KOPT-K1 (cell line): ENCODE results near the gene E2F7.
"Not testable (repeated sequence)": the region's sequence is repeated elsewhere in the genome, so short reads cannot be mapped to it uniquely, and the experiment has no call there.

Experiments
- H3K27ac ChIP-seq: fragments of 200-600 bp; sonication (generic); 2 replicates; pipeline ENCODE4 v1.5.1; 2016; ENCODE audit warnings: antibody characterized with exemption, mild to moderate bottlenecking, low read depth, low read length; ENCODE audit not compliant: poor library complexity, severe bottlenecking
- H3K36me3 ChIP-seq: fragments of 200-600 bp; sonication (generic); 2 replicates; pipeline ENCODE4 v1.5.1; 2017; ENCODE audit warnings: antibody characterized with exemption, mild to moderate bottlenecking, low read length, moderate library complexity; ENCODE audit not compliant: insufficient read depth
- H3K9me3 ChIP-seq: fragments of 200-600 bp; sonication (generic); 2 replicates; pipeline ENCODE4 v1.5.1; 2017; ENCODE audit warnings: antibody characterized with exemption, low read length, mild to moderate bottlenecking; ENCODE audit not compliant: insufficient read depth, poor library complexity, severe bottlenecking

Gene E2F7, protein sequence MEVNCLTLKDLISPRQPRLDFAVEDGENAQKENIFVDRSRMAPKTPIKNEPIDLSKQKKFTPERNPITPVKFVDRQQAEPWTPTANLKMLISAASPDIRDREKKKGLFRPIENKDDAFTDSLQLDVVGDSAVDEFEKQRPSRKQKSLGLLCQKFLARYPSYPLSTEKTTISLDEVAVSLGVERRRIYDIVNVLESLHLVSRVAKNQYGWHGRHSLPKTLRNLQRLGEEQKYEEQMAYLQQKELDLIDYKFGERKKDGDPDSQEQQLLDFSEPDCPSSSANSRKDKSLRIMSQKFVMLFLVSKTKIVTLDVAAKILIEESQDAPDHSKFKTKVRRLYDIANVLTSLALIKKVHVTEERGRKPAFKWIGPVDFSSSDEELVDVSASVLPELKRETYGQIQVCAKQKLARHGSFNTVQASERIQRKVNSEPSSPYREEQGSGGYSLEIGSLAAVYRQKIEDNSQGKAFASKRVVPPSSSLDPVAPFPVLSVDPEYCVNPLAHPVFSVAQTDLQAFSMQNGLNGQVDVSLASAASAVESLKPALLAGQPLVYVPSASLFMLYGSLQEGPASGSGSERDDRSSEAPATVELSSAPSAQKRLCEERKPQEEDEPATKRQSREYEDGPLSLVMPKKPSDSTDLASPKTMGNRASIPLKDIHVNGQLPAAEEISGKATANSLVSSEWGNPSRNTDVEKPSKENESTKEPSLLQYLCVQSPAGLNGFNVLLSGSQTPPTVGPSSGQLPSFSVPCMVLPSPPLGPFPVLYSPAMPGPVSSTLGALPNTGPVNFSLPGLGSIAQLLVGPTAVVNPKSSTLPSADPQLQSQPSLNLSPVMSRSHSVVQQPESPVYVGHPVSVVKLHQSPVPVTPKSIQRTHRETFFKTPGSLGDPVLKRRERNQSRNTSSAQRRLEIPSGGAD

DNA sequence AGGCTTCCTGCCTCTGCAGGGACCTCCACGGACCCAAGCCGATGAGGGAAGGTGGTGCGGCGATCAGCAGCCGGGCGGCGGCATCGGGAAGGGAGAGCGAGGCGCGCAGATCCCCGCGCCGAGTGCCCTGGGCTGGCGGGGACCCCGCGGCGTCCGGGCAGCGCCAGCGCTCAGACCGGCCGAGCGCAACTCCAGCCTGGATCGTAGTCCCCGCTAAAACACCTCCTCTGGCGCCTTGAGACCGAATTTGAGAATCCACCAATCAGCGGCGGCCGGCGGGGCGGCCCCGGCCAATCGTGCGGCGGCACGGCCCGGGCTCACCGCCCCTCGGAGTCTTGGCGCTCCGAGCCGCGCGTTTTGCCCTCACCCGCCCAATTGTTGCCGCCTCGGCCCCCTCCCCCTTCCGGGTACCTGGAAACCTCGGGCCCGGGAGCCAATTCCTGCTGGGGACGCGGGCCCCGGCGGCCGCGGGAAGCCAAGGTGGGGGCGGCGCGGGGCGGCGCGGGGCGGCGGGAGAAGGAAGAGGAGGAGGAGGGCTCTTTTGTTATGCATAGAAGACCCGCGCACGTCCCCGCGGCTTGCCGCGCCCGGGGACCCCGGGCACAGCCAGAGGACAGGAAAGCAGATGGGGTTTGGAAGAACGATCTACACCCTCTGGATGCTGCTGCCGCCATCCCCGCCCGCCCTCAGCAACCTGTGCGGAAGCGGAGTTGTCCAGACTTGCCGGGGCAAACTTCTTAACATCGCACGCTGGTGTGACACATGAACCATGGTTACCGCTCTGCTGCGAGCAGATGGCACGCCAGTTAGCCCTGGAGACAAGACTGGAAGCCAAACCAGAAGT is at the start of gene E2F7:
Gene E2F7, minus strand, starts transcription at position 209 of the 844 bp plus-strand sequence. CDS start 934 bp downstream, outside the sequence.
- Histone ChIP-seq H3K27ac (peak within 1 kb of the TSS; percentile 96), H3K36me3 (peaks cover 35% of the 10 kb centered on the region), H3K9me3 (no peaks in the 10 kb centered on the region)

DNA sequence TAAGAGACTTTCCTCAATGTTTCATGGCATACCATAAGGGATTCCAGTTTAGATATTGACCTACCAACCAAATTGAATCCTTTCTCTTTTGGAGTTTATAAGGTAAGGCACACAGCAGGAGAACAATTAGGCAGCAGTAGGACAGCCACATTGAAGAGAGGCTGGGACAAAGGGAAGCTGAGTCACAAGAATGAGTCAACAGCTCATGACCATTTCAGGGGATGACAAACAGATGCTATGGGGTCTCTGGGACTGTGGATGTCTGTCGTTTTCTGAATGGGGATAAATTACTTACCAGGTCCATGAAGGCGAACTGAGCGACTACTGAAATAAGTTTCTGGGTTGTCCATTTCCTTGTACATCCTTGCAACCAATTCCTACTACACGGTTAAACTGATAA is 48.6 kb upstream of the E2F7 start:
- peaks cover 8% of the 10 kb centered on the region for H3K9me3 ChIP-seq

DNA sequence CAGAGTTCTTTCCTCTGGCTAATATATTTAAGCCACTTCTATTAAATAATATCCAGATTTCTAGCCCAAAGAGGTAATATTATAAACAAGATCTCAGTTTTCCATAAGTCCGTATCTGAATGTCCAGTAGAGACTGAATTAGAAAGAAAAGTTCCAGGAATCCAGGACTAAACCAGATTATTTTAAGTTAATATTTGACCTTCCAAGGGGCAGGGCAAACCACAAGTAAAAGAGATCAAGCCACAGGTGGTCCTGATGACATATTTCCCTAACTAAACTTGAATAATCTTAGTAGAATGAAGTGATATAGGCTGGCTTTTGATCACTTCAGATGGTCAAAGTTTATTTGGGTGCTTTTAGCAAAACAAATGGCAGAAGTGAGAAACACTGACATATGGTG is 43.3 kb upstream of the E2F7 start:
- Histone ChIP-seq H3K27ac (no peak overlapping the region), H3K36me3 (no peaks in the 10 kb centered on the region), H3K9me3 (peaks cover 8% of the 10 kb centered on the region)

More for the DNA sequence above, 48.6 kb upstream of the E2F7 start:
- H3K27ac ChIP-seq: no peak overlapping the region
- H3K36me3 ChIP-seq: no peaks in the 10 kb centered on the region

DNA sequence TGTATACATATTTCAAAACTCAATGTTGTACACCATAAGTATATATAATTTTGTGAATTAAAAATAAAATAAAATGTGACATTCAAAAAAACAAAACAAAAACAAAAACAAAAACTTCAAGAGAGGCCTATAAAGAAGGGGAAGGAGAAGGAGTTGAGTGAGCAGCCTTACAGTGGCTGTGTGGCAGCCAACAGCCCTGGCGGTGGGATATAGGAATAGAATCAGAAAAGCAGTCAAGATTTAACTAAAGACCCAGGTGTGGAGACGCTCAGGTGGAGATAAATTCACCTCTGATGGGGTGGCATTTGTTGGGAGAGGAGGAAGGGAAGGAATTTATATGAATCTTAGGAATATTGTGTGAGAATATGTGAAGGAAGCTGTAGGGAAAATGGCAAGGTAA is 41.8 kb upstream of the E2F7 start:
- H3K27ac ChIP-seq: no peak overlapping the region
- no peaks in the 10 kb centered on the region for H3K36me3 ChIP-seq
- H3K9me3 ChIP-seq: peaks cover 8% of the 10 kb centered on the region

DNA sequence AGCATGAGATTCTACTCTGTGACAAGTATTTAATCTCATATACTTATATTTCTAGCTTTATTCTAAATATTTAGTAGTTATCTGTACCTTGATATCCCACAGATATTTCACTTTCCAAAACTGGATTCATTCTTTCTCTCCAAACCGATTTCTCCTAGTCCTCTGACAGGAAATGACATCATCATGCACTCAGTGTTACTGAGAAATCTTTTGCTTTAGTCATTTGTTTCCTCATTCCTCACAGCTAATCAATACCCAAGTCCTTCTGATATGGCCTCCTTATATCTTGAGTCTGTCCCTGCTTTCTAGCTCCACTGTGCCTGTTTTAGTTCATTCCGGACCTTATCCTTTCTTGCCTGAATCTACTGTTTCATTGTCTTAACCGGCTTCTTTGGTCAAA is 39.4 kb upstream of the E2F7 start:
- no peaks in the 10 kb centered on the region for H3K36me3 ChIP-seq
- H3K27ac ChIP-seq: no peak overlapping the region

DNA sequence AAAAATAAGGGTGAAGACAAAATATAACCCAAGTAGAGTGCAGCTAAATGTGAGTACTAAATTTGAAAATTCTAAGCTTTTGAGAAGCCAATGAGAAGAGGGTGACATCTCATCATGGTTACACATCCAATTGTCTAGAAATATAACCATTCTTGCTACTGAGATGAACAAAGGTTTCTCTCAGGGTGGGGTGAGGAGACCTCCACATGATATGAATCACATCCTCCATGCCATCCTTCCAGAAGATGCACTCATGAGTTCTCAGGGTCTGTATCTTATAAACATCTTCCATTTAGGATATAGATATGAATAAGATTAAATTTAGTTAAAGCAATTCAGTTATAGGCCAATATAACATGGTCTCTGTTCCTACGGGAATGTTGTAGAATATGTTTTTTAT is 38.9 kb upstream of the E2F7 start:
- Histone ChIP-seq H3K27ac (no peak overlapping the region), H3K36me3 (no peaks in the 10 kb centered on the region), H3K9me3 (no peaks in the 10 kb centered on the region)

More for the DNA sequence above, 39.4 kb upstream of the E2F7 start:
- H3K9me3 ChIP-seq: no peaks in the 10 kb centered on the region

DNA sequence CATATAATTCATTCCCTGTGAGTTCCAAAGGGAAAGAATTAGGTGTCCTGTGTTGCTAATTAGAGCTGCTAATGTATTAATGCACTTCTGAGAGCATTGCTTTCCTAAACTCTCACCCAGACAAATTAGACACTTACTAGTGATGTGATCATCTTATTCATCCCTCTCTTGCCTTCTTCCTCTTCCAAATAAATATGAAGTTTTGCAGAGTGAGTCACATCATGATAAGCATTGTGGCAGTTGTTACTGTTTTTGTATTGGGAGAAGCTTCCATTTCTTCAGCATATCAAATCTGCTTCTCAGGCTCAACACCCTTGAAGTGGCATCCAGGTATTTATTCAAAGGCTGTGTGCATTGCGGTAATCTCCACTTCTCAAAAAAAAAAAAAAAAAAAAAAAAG is 37.3 kb upstream of the E2F7 start:
- no peak overlapping the region for H3K27ac ChIP-seq
- H3K9me3 ChIP-seq: no peaks in the 10 kb centered on the region
- H3K36me3 ChIP-seq: no peaks in the 10 kb centered on the region

DNA sequence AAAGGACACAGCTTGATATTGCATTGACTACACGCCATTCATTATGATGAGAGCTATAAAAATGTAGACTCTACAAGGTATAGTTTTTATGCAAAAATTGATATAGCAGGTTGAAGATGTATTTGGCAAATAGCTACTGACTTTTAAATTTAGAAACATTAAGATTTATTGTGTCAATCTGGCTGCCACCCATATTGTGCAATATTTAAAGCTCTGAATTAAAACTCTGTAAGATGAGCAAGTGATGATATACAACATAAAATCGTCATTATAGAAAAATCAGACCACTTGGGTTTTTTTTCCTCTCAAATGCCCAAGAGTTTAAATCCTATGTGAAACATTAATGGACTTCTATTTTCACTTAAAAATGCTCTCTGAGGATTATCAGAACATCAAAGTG is 36.8 kb upstream of the E2F7 start:
- no peaks in the 10 kb centered on the region for H3K9me3 ChIP-seq
- no peaks in the 10 kb centered on the region for H3K36me3 ChIP-seq
- H3K27ac ChIP-seq: no peak overlapping the region

DNA sequence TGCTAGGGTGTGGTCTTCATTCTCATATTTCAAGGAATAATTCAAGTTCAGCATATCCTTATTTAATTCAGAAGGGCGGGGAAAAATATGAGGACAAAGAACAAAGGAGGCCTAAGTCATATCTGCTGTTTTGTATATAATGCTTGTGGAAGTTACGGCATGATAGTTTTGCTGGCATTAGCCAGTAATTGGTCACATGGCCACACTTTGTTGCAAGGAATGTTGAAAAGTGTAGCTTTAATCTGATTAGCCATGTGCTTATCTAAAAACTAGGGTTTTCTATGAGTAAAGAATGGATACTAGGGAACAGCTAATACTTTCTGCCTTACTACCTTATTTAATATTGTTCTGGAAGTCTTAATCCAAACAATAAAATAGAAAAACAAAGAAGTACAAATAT is 34.4 kb upstream of the E2F7 start:
- no peak overlapping the region for H3K27ac ChIP-seq

DNA sequence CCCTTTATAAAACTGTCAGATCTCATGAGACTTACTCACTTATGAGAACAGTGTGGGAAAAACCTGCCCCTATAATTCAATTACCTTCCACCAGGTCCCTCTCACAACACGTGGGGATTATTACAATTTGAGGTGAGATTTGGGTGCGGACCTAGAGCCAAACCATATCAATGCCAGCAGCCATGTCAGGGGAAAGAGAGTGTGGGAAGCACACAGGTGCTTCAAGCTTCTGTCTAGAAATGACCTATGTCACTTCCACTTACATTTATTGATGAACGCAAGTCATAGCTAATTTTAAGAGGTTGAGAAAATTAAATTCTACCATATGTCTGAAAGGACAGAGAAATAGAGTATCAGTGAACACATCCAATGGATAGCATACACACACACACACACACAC is 32.5 kb upstream of the E2F7 start:
- H3K36me3 ChIP-seq: no peaks in the 10 kb centered on the region

More for the DNA sequence above, 34.4 kb upstream of the E2F7 start:
- Histone ChIP-seq H3K36me3 (no peaks in the 10 kb centered on the region), H3K9me3 (no peaks in the 10 kb centered on the region)

DNA sequence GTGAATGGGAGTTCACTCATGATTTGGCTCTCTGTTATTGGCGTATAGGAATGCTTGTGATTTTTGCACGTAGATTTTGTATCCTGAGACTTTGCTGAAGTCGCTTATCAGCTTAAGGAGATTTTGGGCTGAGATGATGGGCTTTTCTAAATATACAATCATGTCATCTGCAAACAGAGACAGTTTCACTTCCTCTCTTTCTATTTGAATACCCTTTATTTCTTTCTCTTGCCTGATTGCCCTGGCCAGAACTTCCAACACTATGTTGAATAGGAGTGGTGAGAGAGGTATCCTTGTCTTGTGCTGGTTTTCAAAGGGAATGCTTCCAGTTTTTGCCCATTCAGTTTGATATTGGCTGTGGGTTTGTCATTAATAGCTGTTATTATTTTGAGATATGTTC is 26.9 kb upstream of the E2F7 start:
- H3K9me3 ChIP-seq, H3K36me3 ChIP-seq, H3K27ac ChIP-seq: not testable (repeated sequence)

More for the DNA sequence above, 32.5 kb upstream of the E2F7 start:
- H3K9me3 ChIP-seq: no peaks in the 10 kb centered on the region
- no peak overlapping the region for H3K27ac ChIP-seq

DNA sequence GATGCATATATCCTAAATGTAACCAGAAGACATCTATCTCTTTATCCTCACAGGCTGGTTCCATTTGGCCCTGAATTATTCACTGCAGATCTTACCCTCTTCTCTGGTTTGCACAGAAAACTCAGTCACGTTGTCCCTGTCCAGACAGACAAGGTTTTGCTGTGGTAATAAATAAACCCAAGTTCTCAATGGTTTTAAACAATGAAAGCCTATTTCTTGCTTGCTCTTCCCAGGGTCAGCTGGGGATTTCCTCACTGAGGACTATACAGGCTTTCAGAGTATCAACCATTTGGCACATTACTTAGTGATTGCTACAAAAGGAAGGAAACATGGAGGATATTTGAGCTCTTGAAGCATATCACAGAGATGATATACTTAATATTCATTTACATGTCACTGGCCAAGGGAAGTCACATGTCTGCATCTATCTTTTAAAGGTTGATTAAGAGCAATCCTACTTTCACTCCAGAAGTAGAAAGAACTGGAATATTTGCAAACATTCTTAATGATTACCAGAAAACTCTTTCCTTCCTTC is 24.4 kb upstream of the E2F7 start:
- Histone ChIP-seq H3K9me3 (no peaks in the 10 kb centered on the region), H3K27ac (no peak overlapping the region)

DNA sequence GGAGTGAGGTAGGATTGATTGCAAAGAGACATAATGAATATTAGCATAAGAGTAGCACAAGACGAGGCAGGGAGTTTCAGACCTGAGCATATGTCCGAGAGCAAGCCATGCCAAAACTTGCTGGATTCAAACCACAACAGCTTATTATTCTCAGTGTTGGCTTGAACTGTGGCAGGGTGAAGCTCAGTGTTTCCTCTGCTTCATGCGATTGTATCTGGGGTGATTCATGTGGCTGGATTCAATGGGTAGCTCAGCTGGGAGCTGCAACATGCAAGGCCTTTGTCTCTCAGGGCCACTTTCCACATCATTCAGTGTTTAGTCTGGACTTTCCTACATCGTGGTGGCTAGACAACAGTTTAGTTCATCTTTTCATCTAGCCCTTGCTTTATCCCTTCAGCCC is 22.1 kb upstream of the E2F7 start:
- H3K27ac ChIP-seq: no peak overlapping the region
- no peaks in the 10 kb centered on the region for H3K36me3 ChIP-seq
- H3K9me3 ChIP-seq: no peaks in the 10 kb centered on the region

More for the DNA sequence above, 24.4 kb upstream of the E2F7 start:
- no peaks in the 10 kb centered on the region for H3K36me3 ChIP-seq

DNA sequence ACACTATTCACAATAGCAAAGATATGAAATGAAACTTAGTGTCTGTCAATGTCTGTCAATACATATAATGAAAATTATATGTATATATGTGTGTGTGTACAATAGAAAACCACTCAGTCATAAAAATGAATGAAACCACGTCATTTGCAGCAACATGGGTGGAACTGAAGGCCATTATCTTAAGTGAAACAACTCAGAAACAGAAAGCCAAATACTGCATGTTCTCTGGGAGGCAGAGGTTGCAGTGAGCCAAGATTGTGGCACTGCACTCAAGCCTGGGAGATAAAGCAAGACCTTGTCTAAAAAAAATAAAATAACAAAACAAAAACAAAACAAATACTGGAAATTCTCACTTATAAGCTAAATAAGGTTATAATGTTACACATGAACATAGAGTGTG is 16.7 kb upstream of the E2F7 start:
- no peaks in the 10 kb centered on the region for H3K36me3 ChIP-seq
- no peaks in the 10 kb centered on the region for H3K9me3 ChIP-seq
- H3K27ac ChIP-seq: no peak overlapping the region
